Osteocyte (in vitro differentiated cells): Measurements from ENCODE around the gene EBF3. TPM values are rescaled to one million over a fixed set of nuclear protein-coding genes. Genes with fewer than 3 reads are reported as not detected.

ENCODE experiments used
- DNase-seq: peaks from one replicate; pipeline ENCODE4 v3.0.0; 2021; ENCODE audit warnings: mixed read lengths; ENCODE audit not compliant: unreplicated experiment; ENCODE audit errors: extremely low spot score
- H3K27ac Mint-ChIP-seq: one replicate; pipeline ENCODE4 v1.8.0; 2021; ENCODE audit warnings: mild to moderate bottlenecking, mixed read lengths; ENCODE audit not compliant: unreplicated experiment
- H3K27me3 Mint-ChIP-seq: one replicate; pipeline ENCODE4 v1.8.0; 2021; ENCODE audit warnings: mixed read lengths; ENCODE audit not compliant: unreplicated experiment
- H3K36me3 Mint-ChIP-seq: one replicate; pipeline ENCODE4 v1.8.0; 2021; ENCODE audit warnings: mixed read lengths; ENCODE audit not compliant: unreplicated experiment
- H3K4me1 Mint-ChIP-seq: one replicate; pipeline ENCODE4 v1.8.0; 2021; ENCODE audit warnings: mixed read lengths; ENCODE audit not compliant: unreplicated experiment
- H3K4me3 Mint-ChIP-seq: one replicate; pipeline ENCODE4 v1.8.0; 2021; ENCODE audit warnings: mild to moderate bottlenecking, moderate library complexity, mixed read lengths; ENCODE audit not compliant: unreplicated experiment
- H3K9me3 Mint-ChIP-seq: one replicate; pipeline ENCODE4 v1.8.0; 2021; ENCODE audit warnings: mixed read lengths; ENCODE audit not compliant: unreplicated experiment
- total RNA-seq: library from RNA; stranded (reverse); gene quantifications from 2 replicates; pipeline ENCODE4 v1.2.1, GENCODE V29; 2021
- TF ChIP-seq, protein P1 (sequence below): fragments of 200-600 bp; sonication (generic); IDR thresholded peaks from 2 replicates; pipeline ENCODE4 v1.5.0; 2021; ENCODE audit warnings: antibody characterized with exemption, mild to moderate bottlenecking, moderate library complexity

EBF3 gene
- total RNA-seq, 1 donor from 2014 or later, result 0.59 TPM

DNA sequence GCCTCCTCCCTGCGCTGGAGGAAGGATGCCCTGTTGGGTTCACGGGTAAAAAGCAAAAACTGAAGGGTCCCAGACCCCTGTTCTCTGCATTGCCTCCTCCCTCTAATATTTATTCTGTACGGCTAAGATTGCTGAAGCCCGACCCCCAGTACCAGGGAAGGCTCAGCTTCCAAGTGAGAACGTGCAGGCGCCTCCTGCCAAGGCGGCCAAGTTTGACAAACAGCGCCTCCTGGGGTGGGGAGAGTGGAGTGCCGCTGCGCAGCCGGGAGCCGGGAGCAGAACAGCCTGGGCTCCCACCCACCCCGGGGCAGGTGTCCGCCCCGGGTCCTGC, 4.7 kb upstream of the EBF3 start:
- TF ChIP-seq, protein P1, sequence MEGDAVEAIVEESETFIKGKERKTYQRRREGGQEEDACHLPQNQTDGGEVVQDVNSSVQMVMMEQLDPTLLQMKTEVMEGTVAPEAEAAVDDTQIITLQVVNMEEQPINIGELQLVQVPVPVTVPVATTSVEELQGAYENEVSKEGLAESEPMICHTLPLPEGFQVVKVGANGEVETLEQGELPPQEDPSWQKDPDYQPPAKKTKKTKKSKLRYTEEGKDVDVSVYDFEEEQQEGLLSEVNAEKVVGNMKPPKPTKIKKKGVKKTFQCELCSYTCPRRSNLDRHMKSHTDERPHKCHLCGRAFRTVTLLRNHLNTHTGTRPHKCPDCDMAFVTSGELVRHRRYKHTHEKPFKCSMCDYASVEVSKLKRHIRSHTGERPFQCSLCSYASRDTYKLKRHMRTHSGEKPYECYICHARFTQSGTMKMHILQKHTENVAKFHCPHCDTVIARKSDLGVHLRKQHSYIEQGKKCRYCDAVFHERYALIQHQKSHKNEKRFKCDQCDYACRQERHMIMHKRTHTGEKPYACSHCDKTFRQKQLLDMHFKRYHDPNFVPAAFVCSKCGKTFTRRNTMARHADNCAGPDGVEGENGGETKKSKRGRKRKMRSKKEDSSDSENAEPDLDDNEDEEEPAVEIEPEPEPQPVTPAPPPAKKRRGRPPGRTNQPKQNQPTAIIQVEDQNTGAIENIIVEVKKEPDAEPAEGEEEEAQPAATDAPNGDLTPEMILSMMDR, result peak; percentile 55
- no peak overlapping the region for H3K27ac Mint-ChIP-seq
- H3K4me3 Mint-ChIP-seq, result no peak overlapping the region
- H3K4me1 Mint-ChIP-seq, result peaks cover 23% of the 10 kb centered on the region
- DNase-seq, result no peak
- no peaks in the 10 kb centered on the region for H3K9me3 Mint-ChIP-seq
- H3K36me3 Mint-ChIP-seq, result no peaks in the 10 kb centered on the region
- peaks cover 63% of the 10 kb centered on the region for H3K27me3 Mint-ChIP-seq

- no peak for DNase-seq
- no peaks in the 10 kb centered on the region for H3K9me3 Mint-ChIP-seq
- no peak overlapping the region for H3K27ac Mint-ChIP-seq
- no peaks in the 10 kb centered on the region for H3K36me3 Mint-ChIP-seq
- peaks cover 24% of the 10 kb centered on the region for H3K4me1 Mint-ChIP-seq
- H3K27me3 Mint-ChIP-seq, result peaks cover 58% of the 10 kb centered on the region
- TF ChIP-seq, protein P1, result no peak
- no peak overlapping the region for H3K4me3 Mint-ChIP-seq
Observed at GRCh38 chr10:129968020-129968852, 4.2 kb upstream of the EBF3 start.

- no peak overlapping the region for H3K27ac Mint-ChIP-seq
- no peak for DNase-seq
- no peaks in the 10 kb centered on the region for H3K9me3 Mint-ChIP-seq
- H3K27me3 Mint-ChIP-seq, result peaks cover 61% of the 10 kb centered on the region
- H3K4me3 Mint-ChIP-seq, result no peak overlapping the region
- no peaks in the 10 kb centered on the region for H3K36me3 Mint-ChIP-seq
- TF ChIP-seq, protein P1, result no peak
- peaks cover 28% of the 10 kb centered on the region for H3K4me1 Mint-ChIP-seq
Observed at GRCh38 chr10:129967579-129968019, 3.5 kb upstream of the EBF3 start.

- peaks cover 30% of the 10 kb centered on the region for H3K4me1 Mint-ChIP-seq
- TF ChIP-seq, protein P1, result no peak
- H3K4me3 Mint-ChIP-seq, result no peak overlapping the region
- DNase-seq, result peak; percentile 79
- no peaks in the 10 kb centered on the region for H3K9me3 Mint-ChIP-seq
- peaks cover 63% of the 10 kb centered on the region for H3K27me3 Mint-ChIP-seq
- H3K36me3 Mint-ChIP-seq, result no peaks in the 10 kb centered on the region
- H3K27ac Mint-ChIP-seq, result no peak overlapping the region
Observed at GRCh38 chr10:129966889-129967578, 3.0 kb upstream of the EBF3 start.

GRCh38 chr10:129966370-129966888, 2.4 kb upstream of the EBF3 start:
- TF ChIP-seq, protein P1, result no peak
- no peak overlapping the region for H3K27ac Mint-ChIP-seq
- no peaks in the 10 kb centered on the region for H3K36me3 Mint-ChIP-seq
- H3K9me3 Mint-ChIP-seq, result no peaks in the 10 kb centered on the region
- H3K4me3 Mint-ChIP-seq, result no peak overlapping the region
- peaks cover 66% of the 10 kb centered on the region for H3K27me3 Mint-ChIP-seq
- H3K4me1 Mint-ChIP-seq, result peaks cover 27% of the 10 kb centered on the region
- DNase-seq, result peak; percentile 17
